Breast epithelium (tissue), 3 donors: ENCODE measurements around the gene GEN1.

ENCODE experiments used
- POLR2A ChIP-seq: fragments of 450-650 bp; IDR thresholded peaks from one replicate; pipeline ENCODE4 v1.6.1; 2016; ENCODE audit warnings: antibody characterized with exemption, mild to moderate bottlenecking, moderate library complexity
- TF ChIP-seq, protein P1 (sequence below), 3 donors: fragments of 450-650 bp; IDR thresholded peaks; one replicate each; pipeline ENCODE4 v1.5.1; 2016 to 2017; ENCODE audit warnings: antibody characterized with exemption in 3 of 3, mild to moderate bottlenecking in 3 of 3, moderate library complexity in 3 of 3

DNA sequence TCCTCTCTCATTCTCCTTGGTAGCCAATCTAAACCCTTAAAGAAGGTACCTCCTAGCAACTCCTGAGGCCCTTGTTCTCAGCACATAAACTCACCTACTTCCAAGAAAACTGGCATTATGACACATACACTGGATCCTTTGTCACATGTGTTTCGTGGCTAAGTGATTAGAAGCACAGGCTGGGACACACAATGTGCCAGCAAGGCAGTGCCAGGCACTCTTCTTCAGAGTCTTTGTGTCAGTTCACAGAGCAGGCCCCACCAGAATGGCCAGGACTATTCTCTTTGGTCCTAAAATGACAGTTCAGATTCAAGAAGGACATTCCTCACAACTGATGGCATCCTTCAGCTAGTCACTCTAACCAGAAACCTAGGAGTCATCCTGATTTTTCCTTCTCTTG lies 40.6 kb upstream of the GEN1 start:
- TF ChIP-seq, protein P1, sequence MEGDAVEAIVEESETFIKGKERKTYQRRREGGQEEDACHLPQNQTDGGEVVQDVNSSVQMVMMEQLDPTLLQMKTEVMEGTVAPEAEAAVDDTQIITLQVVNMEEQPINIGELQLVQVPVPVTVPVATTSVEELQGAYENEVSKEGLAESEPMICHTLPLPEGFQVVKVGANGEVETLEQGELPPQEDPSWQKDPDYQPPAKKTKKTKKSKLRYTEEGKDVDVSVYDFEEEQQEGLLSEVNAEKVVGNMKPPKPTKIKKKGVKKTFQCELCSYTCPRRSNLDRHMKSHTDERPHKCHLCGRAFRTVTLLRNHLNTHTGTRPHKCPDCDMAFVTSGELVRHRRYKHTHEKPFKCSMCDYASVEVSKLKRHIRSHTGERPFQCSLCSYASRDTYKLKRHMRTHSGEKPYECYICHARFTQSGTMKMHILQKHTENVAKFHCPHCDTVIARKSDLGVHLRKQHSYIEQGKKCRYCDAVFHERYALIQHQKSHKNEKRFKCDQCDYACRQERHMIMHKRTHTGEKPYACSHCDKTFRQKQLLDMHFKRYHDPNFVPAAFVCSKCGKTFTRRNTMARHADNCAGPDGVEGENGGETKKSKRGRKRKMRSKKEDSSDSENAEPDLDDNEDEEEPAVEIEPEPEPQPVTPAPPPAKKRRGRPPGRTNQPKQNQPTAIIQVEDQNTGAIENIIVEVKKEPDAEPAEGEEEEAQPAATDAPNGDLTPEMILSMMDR (IDR thresholded peaks at IDR 0.05) = no peak
- no peak for TF ChIP-seq POLR2A
